SK-N-MC (cell line): Measurements from ENCODE around the gene KCNH1.

Experiments used
- EZH2 ChIP-seq: fragments of 200-600 bp; sonication (generic); IDR thresholded peaks from one replicate; pipeline ENCODE4 v1.6.1; 2017; ENCODE audit warnings: antibody characterized with exemption
- POLR2AphosphoS5 ChIP-seq: IDR thresholded peaks from 2 replicates; pipeline ENCODE4 v1.6.1; 2012; ENCODE audit warnings: mild to moderate bottlenecking, low read depth, low read length, borderline replicate concordance

GRCh38 chr1:210907251-210907805, 226.6 kb downstream of the KCNH1 start:
- no peak for TF ChIP-seq POLR2AphosphoS5
- no peak for TF ChIP-seq EZH2
